COLO668 (cell line): ENCODE measurements around the gene CENPW.

Experiments
- DNase-seq: peaks from one replicate; lab custom pipeline; 2025; ENCODE audit not compliant: unreplicated experiment; lab: John Stamatoyannopoulos, UW

CENPW gene

GRCh38 chr6:126339796-126340609 is at the start of gene CENPW:
TSS of gene CENPW (plus strand) at chr6:126340115. CDS start at chr6:126340274, 159 bp downstream.
- peak; percentile 92 for DNase-seq

GRCh38 chr6:126293891-126294524 is 45.9 kb upstream of the CENPW start:
- DNase-seq: no peak

GRCh38 chr6:126300126-126300525 is 39.8 kb upstream of the CENPW start:
- no peak for DNase-seq

DNA sequence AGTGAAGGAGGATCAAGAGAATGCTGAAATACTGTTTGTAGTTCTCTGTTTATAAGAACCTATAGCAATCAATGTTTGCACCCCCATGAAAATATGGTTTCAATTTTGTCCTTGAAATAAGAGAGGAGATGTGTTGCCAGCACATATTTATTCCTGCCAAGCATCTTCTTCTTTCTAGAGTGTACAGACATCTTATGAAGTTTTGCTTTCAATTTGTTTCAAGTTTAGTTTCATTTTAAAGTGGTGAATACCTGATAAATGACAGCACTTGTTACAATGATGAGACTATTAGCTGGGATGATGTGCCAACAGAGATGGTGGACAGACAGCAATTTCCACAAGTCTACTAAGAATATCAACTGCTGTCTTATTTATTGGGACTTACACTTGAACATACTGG is 39.2 kb upstream of the CENPW start:
- DNase-seq: no peak

DNA sequence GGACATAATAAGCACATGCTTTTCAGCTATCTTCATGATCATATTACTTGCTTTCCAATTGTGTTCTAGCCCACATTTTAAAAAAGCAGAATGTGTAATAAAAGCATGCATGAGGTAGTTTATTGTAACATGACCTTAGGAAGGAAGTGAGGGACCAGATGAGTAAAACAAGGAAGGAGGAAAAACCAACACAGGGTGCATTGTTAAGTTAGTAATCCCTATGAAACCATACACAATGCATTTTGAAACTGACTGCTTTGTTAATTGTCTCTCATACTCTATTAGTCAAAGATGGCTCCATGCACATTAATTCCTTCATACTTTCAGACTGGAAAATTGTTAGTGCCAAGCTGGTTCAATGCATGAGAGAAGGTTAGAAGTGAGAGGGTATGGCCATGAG is 37.7 kb upstream of the CENPW start:
- no peak for DNase-seq

DNA sequence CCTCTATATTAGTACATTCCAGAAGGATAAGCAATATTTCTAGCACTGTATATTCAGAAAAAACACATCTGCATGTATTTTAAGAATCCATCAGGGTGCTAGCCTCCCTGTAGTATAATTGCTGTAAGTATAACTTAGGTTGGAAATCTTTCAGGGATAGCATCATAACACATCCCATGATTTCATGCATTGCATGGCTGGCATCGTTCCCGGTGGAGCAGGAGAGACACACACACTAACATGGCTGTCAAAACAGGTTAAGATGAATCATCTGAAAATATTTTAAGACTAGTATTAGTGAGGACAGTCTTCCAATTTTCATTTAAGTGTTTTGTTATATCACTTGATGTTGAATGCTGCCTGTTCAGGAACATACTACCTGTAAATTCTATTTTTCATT is 32.1 kb upstream of the CENPW start:
- no peak for DNase-seq

DNA sequence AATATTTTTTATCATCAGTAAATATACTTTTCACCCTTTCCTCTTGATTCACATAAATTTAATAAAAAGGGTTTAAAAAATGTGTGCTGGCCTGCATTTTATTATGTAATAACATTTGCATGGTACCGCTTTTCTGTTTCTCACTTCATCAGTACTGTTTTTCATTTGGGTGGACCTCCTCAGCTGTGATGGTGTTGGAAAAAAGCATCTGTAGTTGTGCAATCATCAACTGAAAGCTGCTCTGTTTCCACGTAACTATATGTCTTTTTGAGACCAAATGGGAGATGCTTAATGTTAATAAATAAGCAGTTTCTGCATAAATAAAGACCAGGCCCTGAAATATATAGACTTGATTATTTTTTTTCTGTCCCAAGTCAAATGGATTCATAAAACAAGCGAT is 31.6 kb upstream of the CENPW start:
- no peak for DNase-seq

GRCh38 chr6:126312013-126312665 is 27.8 kb upstream of the CENPW start:
- DNase-seq: no peak

- no peak for DNase-seq
These were observed 26.0 kb upstream of the CENPW start for GRCh38 chr6:126313941-126314340.

GRCh38 chr6:126318797-126319196 is 21.1 kb upstream of the CENPW start:
- no peak for DNase-seq

DNA sequence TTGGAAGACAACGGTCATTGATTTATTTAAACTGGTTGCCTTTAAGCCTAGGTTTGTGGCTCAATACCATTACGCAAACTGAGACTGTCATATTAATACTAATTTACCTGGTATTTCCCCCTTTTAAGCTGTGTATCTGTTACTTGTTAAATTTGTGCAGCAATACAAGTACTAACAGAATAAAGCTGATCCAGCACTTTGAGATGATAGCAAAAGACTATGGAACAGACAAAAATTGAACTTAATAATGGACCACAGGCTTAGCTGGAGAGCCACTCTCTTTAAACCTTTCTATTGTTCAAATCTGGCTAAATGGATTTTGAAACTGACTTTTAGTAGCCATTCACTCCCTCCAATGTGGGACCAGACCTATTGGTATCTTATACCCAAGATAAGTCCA is 6.2 kb upstream of the CENPW start:
- no peak for DNase-seq

- DNase-seq: no peak
These were observed 4.7 kb upstream of the CENPW start for GRCh38 chr6:126335210-126335609.

- DNase-seq: no peak
These were observed 2.6 kb upstream of the CENPW start for GRCh38 chr6:126337323-126337722.

- DNase-seq: no peak
These were observed 1.2 kb downstream of the CENPW start for GRCh38 chr6:126341126-126341525.

- DNase-seq: no peak
These were observed 4.3 kb downstream of the CENPW start for GRCh38 chr6:126344181-126344580.

DNA sequence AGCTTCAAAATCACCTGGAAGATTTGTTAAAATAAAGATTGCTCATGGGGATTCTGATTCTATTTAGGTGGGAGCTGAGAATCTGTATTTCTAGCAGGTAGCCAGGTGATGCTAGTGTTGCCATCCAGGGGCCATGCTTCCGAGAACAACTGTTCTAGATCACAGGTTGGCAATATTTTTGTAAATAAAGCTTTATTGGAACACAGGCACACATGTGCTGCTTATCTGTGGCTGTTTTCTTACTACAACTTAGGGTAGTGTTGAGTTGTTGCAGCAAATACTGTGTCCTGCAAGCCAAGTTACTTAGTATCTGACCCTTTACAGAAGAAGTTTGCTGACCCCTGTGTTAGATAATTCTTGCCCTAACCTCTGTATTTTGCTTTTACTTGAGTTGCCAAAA is 12.0 kb downstream of the CENPW start:
- no peak for DNase-seq

DNA sequence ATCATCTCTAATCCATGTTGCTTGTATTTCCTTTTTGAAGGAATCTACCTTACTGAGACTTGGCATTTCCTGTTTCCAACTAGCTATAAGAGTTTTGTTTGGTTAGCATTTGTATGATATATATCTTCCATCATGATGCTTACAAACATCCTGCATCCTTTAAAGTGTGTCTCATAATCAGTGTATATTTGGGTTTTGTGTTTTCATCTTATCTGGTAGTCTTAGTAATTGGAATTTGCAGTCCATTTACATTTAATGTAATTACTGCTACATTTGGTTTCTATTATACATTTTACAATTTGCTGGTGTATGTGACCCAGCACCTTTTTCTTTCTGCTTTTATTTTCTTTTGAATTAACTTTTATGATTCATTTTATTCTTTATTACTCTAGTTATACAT is 12.6 kb downstream of the CENPW start:
- no peak for DNase-seq

GRCh38 chr6:126356526-126356925 is 16.6 kb downstream of the CENPW start:
- DNase-seq: no peak

GRCh38 chr6:126359936-126360537 is 20.1 kb downstream of the CENPW start:
- DNase-seq: no peak

- no peak for DNase-seq
These were observed 22.0 kb downstream of the CENPW start for GRCh38 chr6:126361832-126362440.

DNA sequence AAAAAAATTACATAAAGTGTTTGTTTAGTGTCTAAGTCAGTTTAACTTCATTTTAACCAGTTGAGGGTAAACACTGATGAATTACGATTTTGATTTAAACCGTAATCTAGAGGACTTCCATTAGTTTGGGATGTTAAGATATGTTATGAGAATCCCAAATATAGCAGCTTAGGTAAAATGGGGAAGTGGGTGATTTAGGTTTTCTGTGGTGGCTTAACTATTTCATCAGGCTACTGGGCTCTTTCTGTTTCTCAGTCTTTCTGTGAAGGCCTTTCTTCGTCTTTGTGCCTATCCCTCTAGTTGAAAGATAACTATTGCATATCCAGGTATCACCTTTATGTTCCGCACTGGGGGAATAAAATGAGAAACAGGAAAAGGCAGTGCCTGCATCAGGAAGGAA is 27.9 kb downstream of the CENPW start:
- no peak for DNase-seq
